ENCODE measurements around the gene KSR2. TPM values are rescaled to one million over a fixed set of nuclear protein-coding genes. Genes with fewer than 3 reads are reported as not detected.

Gene KSR2
- total RNA-seq, 1 donor = under 0.01 TPM

- no peak for DNase-seq (ENCODE audit: insufficient read length, low spot score, missing footprints)
- H3K27me3 ChIP-seq (ENCODE audit: insufficient read depth, low read length) = peaks cover 15% of the 10 kb centered on the region
- H3K4me1 ChIP-seq (ENCODE audit: insufficient read depth, low read length) = no peaks in the 10 kb centered on the region
- no peaks in the 10 kb centered on the region for H3K79me2 ChIP-seq (ENCODE audit: insufficient read depth, low read length)
- no peak overlapping the region for H3K4me3 ChIP-seq (ENCODE audit: insufficient read depth, low read length)
- H3K36me3 ChIP-seq (ENCODE audit: insufficient read depth, low read length) = no peaks in the 10 kb centered on the region
- no peak overlapping the region for H2AFZ ChIP-seq (ENCODE audit: low read length)
- no peak for TF ChIP-seq CTCF (IDR thresholded peaks at IDR 0.05; ENCODE audit: extremely low read depth, low read depth, low read length)
- H3K9me3 ChIP-seq (ENCODE audit: low read depth, low read length) = peaks cover 6% of the 10 kb centered on the region
- no peaks in the 10 kb centered on the region for H4K20me1 ChIP-seq (ENCODE audit: insufficient read depth, low read length)
- H3K4me2 ChIP-seq (ENCODE audit: insufficient read depth, low read length) = no peak overlapping the region
- H3K27ac ChIP-seq (ENCODE audit: low read depth, low read length) = no peak overlapping the region
Measured at GRCh38 chr12:117844114-117844830, 124.5 kb downstream of the KSR2 start.

- Histone ChIP-seq H3K4me3 (ENCODE audit: insufficient read depth, low read length) (no peak overlapping the region), H3K36me3 (ENCODE audit: insufficient read depth, low read length) (no peaks in the 10 kb centered on the region)
- TF ChIP-seq CTCF (IDR thresholded peaks at IDR 0.05; ENCODE audit: extremely low read depth, low read depth, low read length) = no peak
Measured at GRCh38 chr12:117842630-117843029, 126.2 kb downstream of the KSR2 start.

GRCh38 chr12:117842220-117842619, 126.6 kb downstream of the KSR2 start:
- no peaks in the 10 kb centered on the region for H4K20me1 ChIP-seq (ENCODE audit: insufficient read depth, low read length)
- DNase-seq (ENCODE audit: insufficient read length, low spot score, missing footprints) = no peak
- H3K27ac ChIP-seq (ENCODE audit: low read depth, low read length) = no peak overlapping the region
- peaks cover 6% of the 10 kb centered on the region for H3K9me3 ChIP-seq (ENCODE audit: low read depth, low read length)
- no peaks in the 10 kb centered on the region for H3K36me3 ChIP-seq (ENCODE audit: insufficient read depth, low read length)
- no peak overlapping the region for H3K4me3 ChIP-seq (ENCODE audit: insufficient read depth, low read length)
- no peak overlapping the region for H3K4me2 ChIP-seq (ENCODE audit: insufficient read depth, low read length)
- H3K27me3 ChIP-seq (ENCODE audit: insufficient read depth, low read length) = peaks cover 7% of the 10 kb centered on the region
- no peak for TF ChIP-seq CTCF (IDR thresholded peaks at IDR 0.05; ENCODE audit: extremely low read depth, low read depth, low read length)
- no peaks in the 10 kb centered on the region for H3K4me1 ChIP-seq (ENCODE audit: insufficient read depth, low read length)
- no peak overlapping the region for H2AFZ ChIP-seq (ENCODE audit: low read length)
- no peaks in the 10 kb centered on the region for H3K79me2 ChIP-seq (ENCODE audit: insufficient read depth, low read length)

More at GRCh38 chr12:117842630-117843029, 126.2 kb downstream of the KSR2 start:
- Histone ChIP-seq H2AFZ (ENCODE audit: low read length) (no peak overlapping the region), H4K20me1 (ENCODE audit: insufficient read depth, low read length) (no peaks in the 10 kb centered on the region), H3K79me2 (ENCODE audit: insufficient read depth, low read length) (no peaks in the 10 kb centered on the region), H3K27me3 (ENCODE audit: insufficient read depth, low read length) (peaks cover 7% of the 10 kb centered on the region), H3K4me1 (ENCODE audit: insufficient read depth, low read length) (no peaks in the 10 kb centered on the region), H3K4me2 (ENCODE audit: insufficient read depth, low read length) (no peak overlapping the region), H3K9me3 (ENCODE audit: low read depth, low read length) (peaks cover 6% of the 10 kb centered on the region), H3K27ac (ENCODE audit: low read depth, low read length) (no peak overlapping the region)
- DNase-seq (ENCODE audit: insufficient read length, low spot score, missing footprints) = no peak

GRCh38 chr12:117837737-117838050, 131.1 kb downstream of the KSR2 start:
- DNase-seq (ENCODE audit: insufficient read length, low spot score, missing footprints) = no peak
- no peak for TF ChIP-seq CTCF (IDR thresholded peaks at IDR 0.05; ENCODE audit: extremely low read depth, low read depth, low read length)
- Histone ChIP-seq H3K79me2 (ENCODE audit: insufficient read depth, low read length) (no peaks in the 10 kb centered on the region), H3K4me1 (ENCODE audit: insufficient read depth, low read length) (peaks cover 7% of the 10 kb centered on the region), H3K36me3 (ENCODE audit: insufficient read depth, low read length) (no peaks in the 10 kb centered on the region), H3K27me3 (ENCODE audit: insufficient read depth, low read length) (peaks cover 4% of the 10 kb centered on the region), H2AFZ (ENCODE audit: low read length) (no peak overlapping the region), H3K4me3 (ENCODE audit: insufficient read depth, low read length) (no peak overlapping the region), H4K20me1 (ENCODE audit: insufficient read depth, low read length) (no peaks in the 10 kb centered on the region), H3K27ac (ENCODE audit: low read depth, low read length) (no peak overlapping the region), H3K4me2 (ENCODE audit: insufficient read depth, low read length) (no peak overlapping the region), H3K9me3 (ENCODE audit: low read depth, low read length) (no peaks in the 10 kb centered on the region)

All from osteoblast (primary cell).